A673 (cell line): Measurements from ENCODE around the gene LYRM4. TPM values are rescaled to one million over a fixed set of nuclear protein-coding genes. Genes with fewer than 3 reads are reported as not detected.

ENCODE experiments used
- BruUV-seq: library from RNA; stranded (reverse); fragments of 400-500 nt; replicated peaks from 2 replicates; lab custom pipeline; 2021; lab: Mats Ljungman, UMichigan
- CTCF ChIA-PET: fragments of 300-600 bp; sonication (Branson Sonifier 250); formaldehyde crosslinking; loops from one replicate; lab custom pipeline; 2022; ENCODE audit warnings: antibody characterized with exemption; lab: Charles Lee
- POLR2A ChIA-PET: fragments of 300-600 bp; sonication (Branson Sonifier 250); formaldehyde crosslinking; loops from one replicate; lab custom pipeline; 2022; ENCODE audit warnings: antibody characterized with exemption; ENCODE audit not compliant: low non-redundant PET; lab: Charles Lee
- DNase-seq: peaks from one replicate; pipeline ENCODE4 v3.0.0-alpha.2; 2015; ENCODE audit warnings: low spot score
- H3K27ac ChIP-seq: fragments of 200-600 bp; sonication (generic); 2 replicates; pipeline ENCODE4 v1.5.1; 2016; ENCODE audit warnings: mixed run types, low read depth, mild to moderate bottlenecking, mixed read lengths, antibody characterized with exemption, low read length; ENCODE audit not compliant: poor library complexity, severe bottlenecking
- H3K27me3 ChIP-seq: fragments of 200-600 bp; sonication (generic); replicated peaks from 2 replicates; pipeline ENCODE4 v1.6.1; 2017; ENCODE audit warnings: mixed run types, low read depth, mild to moderate bottlenecking, mixed read lengths, antibody characterized with exemption, low read length; ENCODE audit not compliant: insufficient read depth, poor library complexity
- H3K36me3 ChIP-seq: fragments of 200-600 bp; sonication (generic); 2 replicates; pipeline ENCODE4 v1.6.1; 2016; ENCODE audit warnings: mixed run types, mild to moderate bottlenecking, mixed read lengths, antibody characterized with exemption, low read length; ENCODE audit not compliant: insufficient read depth, poor library complexity, severe bottlenecking
- H3K4me1 ChIP-seq: fragments of 200-600 bp; sonication (generic); 2 replicates; pipeline ENCODE4 v1.6.1; 2017; ENCODE audit warnings: mixed run types, mild to moderate bottlenecking, mixed read lengths, antibody characterized with exemption, low read length; ENCODE audit not compliant: insufficient read depth, poor library complexity, severe bottlenecking
- H3K4me3 ChIP-seq: fragments of 200-600 bp; sonication (generic); 2 replicates; pipeline ENCODE4 v1.5.1; 2016; ENCODE audit warnings: low read depth, mixed run types, mild to moderate bottlenecking, mixed read lengths, low read length; ENCODE audit not compliant: poor library complexity, severe bottlenecking
- H3K9me3 ChIP-seq: fragments of 200-600 bp; sonication (generic); 2 replicates; pipeline ENCODE4 v1.6.1; 2016; ENCODE audit warnings: mixed run types, low read depth, mild to moderate bottlenecking, mixed read lengths, antibody characterized with exemption, low read length; ENCODE audit not compliant: poor library complexity, severe bottlenecking
- EZH2 ChIP-seq: fragments of 200-600 bp; sonication (generic); IDR thresholded peaks from 2 replicates; pipeline ENCODE4 v1.6.1; 2017; ENCODE audit warnings: borderline replicate concordance, low read depth, mild to moderate bottlenecking, mixed read lengths, antibody characterized with exemption, low read length; ENCODE audit not compliant: poor library complexity, severe bottlenecking
- intact Hi-C: fragments of 100-400 bp; cut with micrococcal nuclease; formaldehyde crosslinking; loops from one replicate; pipeline ENCODE4 v1.10.0; 2022; ENCODE audit not compliant: unreplicated experiment
- total RNA-seq: library from RNA; stranded (reverse); gene quantifications from 2 replicates; pipeline ENCODE4 v1.2.3, GENCODE V29; 2021
- TF ChIP-seq, protein P1 (sequence below): fragments of 300-800, 200-600 bp; sonication (generic); conservative IDR thresholded peaks from 2 replicates; pipeline ENCODE4 v1.5.1; 2017; ENCODE audit warnings: low read depth, mild to moderate bottlenecking, antibody characterized with exemption, low read length, moderate library complexity, mixed read lengths

Gene LYRM4
- total RNA-seq, 1 experiment from 2014 or later = 53.6 TPM

GRCh38 chr6:5274231-5274630 lies 13.5 kb upstream of the LYRM4 start:
- DNase-seq = no peak
- no peaks in the 10 kb centered on the region for H3K36me3 ChIP-seq
- intact Hi-C loops = no loop called here
- CTCF ChIA-PET = no interaction called here
- TF ChIP-seq, protein P1, sequence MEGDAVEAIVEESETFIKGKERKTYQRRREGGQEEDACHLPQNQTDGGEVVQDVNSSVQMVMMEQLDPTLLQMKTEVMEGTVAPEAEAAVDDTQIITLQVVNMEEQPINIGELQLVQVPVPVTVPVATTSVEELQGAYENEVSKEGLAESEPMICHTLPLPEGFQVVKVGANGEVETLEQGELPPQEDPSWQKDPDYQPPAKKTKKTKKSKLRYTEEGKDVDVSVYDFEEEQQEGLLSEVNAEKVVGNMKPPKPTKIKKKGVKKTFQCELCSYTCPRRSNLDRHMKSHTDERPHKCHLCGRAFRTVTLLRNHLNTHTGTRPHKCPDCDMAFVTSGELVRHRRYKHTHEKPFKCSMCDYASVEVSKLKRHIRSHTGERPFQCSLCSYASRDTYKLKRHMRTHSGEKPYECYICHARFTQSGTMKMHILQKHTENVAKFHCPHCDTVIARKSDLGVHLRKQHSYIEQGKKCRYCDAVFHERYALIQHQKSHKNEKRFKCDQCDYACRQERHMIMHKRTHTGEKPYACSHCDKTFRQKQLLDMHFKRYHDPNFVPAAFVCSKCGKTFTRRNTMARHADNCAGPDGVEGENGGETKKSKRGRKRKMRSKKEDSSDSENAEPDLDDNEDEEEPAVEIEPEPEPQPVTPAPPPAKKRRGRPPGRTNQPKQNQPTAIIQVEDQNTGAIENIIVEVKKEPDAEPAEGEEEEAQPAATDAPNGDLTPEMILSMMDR = no peak
- no peak for TF ChIP-seq EZH2
- no peak overlapping the region for H3K27ac ChIP-seq
- no peaks in the 10 kb centered on the region for H3K27me3 ChIP-seq
- no peaks in the 10 kb centered on the region for H3K9me3 ChIP-seq
- BruUV-seq = no TSS peak
- H3K4me3 ChIP-seq = no peak overlapping the region
- POLR2A ChIA-PET = no interaction called here
- H3K4me1 ChIP-seq = no peaks in the 10 kb centered on the region

DNA sequence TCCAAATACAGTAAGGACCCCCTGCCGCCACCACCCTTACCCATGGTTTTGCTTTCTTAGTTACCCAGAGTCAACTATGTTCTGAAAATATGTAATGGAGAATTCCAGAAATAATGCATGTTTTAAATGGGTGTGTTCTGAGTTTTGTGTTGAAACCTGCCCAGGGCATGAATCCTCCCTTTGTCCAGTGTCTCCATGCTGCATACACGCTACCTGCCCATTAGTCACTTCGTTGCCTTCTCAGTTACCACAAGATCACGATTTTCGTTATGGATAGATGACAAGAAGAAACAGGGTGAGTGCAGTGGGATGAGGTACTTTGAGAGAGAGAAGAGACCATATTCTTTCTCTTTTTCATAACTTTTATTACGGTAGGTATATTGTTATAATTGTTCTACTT lies 11.2 kb upstream of the LYRM4 start:
- Histone ChIP-seq H3K36me3 (no peaks in the 10 kb centered on the region), H3K4me1 (no peaks in the 10 kb centered on the region), H3K4me3 (no peak overlapping the region), H3K9me3 (no peaks in the 10 kb centered on the region), H3K27ac (no peak overlapping the region), H3K27me3 (no peaks in the 10 kb centered on the region)
- TF ChIP-seq, protein P1 = no peak
- no peak for TF ChIP-seq EZH2
- no peak for DNase-seq
- BruUV-seq = no TSS peak
- CTCF ChIA-PET = no interaction called here
- intact Hi-C loops = no loop called here
- POLR2A ChIA-PET = no interaction called here

DNA sequence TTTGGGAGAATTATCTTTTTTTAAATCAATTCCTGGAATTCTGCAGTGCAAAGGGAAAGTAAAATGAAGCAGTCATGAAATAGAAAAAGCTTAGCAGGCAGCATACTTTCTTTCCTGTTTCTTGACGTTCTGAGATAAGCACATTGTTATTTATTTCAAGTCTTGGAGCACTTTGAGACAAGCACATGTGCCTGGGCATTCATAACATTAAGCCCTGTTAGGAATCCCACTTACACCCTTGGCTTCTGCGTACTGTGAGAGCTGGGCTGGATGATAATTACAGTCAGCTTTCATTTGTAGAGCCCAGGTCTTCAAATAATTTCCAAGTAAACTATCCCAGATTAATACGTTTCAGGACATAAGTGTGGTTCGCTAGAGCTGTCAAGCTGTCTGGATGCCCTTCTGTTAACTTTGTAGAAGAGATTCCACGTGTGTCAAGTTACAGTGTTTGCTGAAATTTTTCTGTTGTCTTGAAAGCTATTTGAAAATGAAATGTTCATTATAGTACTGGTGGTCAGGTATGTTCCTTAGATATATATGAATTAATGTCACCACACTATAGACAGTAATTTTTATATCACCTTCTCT lies 9.4 kb upstream of the LYRM4 start:
- Histone ChIP-seq H3K27me3 (no peaks in the 10 kb centered on the region), H3K4me3 (no peak overlapping the region), H3K27ac (no peak overlapping the region), H3K4me1 (no peaks in the 10 kb centered on the region), H3K36me3 (no peaks in the 10 kb centered on the region), H3K9me3 (no peaks in the 10 kb centered on the region)
- no peak for DNase-seq
- no TSS peak for BruUV-seq
- POLR2A ChIA-PET = no interaction called here
- TF ChIP-seq, protein P1 = no peak
- no peak for TF ChIP-seq EZH2
- intact Hi-C loops = no loop called here
- CTCF ChIA-PET = no interaction called here
